ENCODE data around the gene GLYR1. TPM values are rescaled to one million over a fixed set of nuclear protein-coding genes. Genes with fewer than 3 reads are reported as not detected.

GLYR1 gene
- total and polyA plus RNA-seq, 2 of the 4 experiments (the other 2 are of a cell fraction), result 26.0 to 54.2 TPM

- H2BK5ac ChIP-seq (ENCODE audit: low read depth, low read length, poor library complexity, severe bottlenecking), result no peak overlapping the region
- no peak overlapping the region for H3K4ac ChIP-seq (ENCODE audit: low read depth, low read length)
- H2AK5ac ChIP-seq (ENCODE audit: low read depth, low read length), result no peak overlapping the region
- H4K8ac ChIP-seq (ENCODE audit: low read depth in 2 of 2, low read length in 2 of 2), result no peak overlapping the region
- H3K56ac ChIP-seq (ENCODE audit: extremely low read depth, insufficient read depth, low read length), result no peak overlapping the region
- no peak overlapping the region for H2BK15ac ChIP-seq (ENCODE audit: low read depth, low read length)
- TF ChIP-seq CEBPB (IDR thresholded peaks at IDR 0.05; ENCODE audit: low read depth, low read length) (no peak), RCOR1 (IDR thresholded peaks at IDR 0.05; ENCODE audit: insufficient replicate concordance, low read length) (no peak), RAD21 (IDR thresholded peaks at IDR 0.05; ENCODE audit: low read length) (no peak), RFX5 (IDR thresholded peaks at IDR 0.05; ENCODE audit: low read depth, low read length) (no peak), NFE2L2 (IDR thresholded peaks at IDR 0.05; ENCODE audit: low read depth, low read length) (no peak), FOS (IDR thresholded peaks at IDR 0.05; ENCODE audit: low read depth, low read length) (no peak), CHD1 (IDR thresholded peaks at IDR 0.05; ENCODE audit: low read depth, low read length) (no peak), POLR2A (IDR thresholded peaks at IDR 0.05; ENCODE audit: low read depth, low read length) (no peak), MAZ (IDR thresholded peaks at IDR 0.05; ENCODE audit: borderline replicate concordance, low read depth, low read length) (no peak), BHLHE40 (IDR thresholded peaks at IDR 0.05; ENCODE audit: low read depth, low read length) (no peak), SMC3 (IDR thresholded peaks at IDR 0.05; ENCODE audit: low read depth, low read length) (no peak), MXI1 (IDR thresholded peaks at IDR 0.05; ENCODE audit: borderline replicate concordance, low read depth, low read length) (no peak), MAFK (IDR thresholded peaks at IDR 0.05; ENCODE audit: low read depth, low read length) (no peak)
- TF ChIP-seq, protein P1, sequence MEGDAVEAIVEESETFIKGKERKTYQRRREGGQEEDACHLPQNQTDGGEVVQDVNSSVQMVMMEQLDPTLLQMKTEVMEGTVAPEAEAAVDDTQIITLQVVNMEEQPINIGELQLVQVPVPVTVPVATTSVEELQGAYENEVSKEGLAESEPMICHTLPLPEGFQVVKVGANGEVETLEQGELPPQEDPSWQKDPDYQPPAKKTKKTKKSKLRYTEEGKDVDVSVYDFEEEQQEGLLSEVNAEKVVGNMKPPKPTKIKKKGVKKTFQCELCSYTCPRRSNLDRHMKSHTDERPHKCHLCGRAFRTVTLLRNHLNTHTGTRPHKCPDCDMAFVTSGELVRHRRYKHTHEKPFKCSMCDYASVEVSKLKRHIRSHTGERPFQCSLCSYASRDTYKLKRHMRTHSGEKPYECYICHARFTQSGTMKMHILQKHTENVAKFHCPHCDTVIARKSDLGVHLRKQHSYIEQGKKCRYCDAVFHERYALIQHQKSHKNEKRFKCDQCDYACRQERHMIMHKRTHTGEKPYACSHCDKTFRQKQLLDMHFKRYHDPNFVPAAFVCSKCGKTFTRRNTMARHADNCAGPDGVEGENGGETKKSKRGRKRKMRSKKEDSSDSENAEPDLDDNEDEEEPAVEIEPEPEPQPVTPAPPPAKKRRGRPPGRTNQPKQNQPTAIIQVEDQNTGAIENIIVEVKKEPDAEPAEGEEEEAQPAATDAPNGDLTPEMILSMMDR (conservative IDR thresholded peaks at IDR 0.05; ENCODE audit: low read depth, low read length), result no peak
- TF ChIP-seq, protein P2, sequence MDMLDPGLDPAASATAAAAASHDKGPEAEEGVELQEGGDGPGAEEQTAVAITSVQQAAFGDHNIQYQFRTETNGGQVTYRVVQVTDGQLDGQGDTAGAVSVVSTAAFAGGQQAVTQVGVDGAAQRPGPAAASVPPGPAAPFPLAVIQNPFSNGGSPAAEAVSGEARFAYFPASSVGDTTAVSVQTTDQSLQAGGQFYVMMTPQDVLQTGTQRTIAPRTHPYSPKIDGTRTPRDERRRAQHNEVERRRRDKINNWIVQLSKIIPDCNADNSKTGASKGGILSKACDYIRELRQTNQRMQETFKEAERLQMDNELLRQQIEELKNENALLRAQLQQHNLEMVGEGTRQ (IDR thresholded peaks at IDR 0.05; ENCODE audit: low read depth, low read length), result no peak
- TF ChIP-seq, protein P3, sequence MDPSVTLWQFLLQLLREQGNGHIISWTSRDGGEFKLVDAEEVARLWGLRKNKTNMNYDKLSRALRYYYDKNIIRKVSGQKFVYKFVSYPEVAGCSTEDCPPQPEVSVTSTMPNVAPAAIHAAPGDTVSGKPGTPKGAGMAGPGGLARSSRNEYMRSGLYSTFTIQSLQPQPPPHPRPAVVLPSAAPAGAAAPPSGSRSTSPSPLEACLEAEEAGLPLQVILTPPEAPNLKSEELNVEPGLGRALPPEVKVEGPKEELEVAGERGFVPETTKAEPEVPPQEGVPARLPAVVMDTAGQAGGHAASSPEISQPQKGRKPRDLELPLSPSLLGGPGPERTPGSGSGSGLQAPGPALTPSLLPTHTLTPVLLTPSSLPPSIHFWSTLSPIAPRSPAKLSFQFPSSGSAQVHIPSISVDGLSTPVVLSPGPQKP (IDR thresholded peaks at IDR 0.05; ENCODE audit: borderline replicate concordance, low read depth, low read length), result no peak
- no peak overlapping the region for H3K4me3 ChIP-seq (ENCODE audit: insufficient read depth, low read depth, low read length)
- H2AK9ac ChIP-seq (replicated peaks; ENCODE audit: low read depth, low read length, poor library complexity), result no peak overlapping the region
- dilution Hi-C loops (cut with HindIII; ENCODE audit: low sequenced_read_pairs, unreplicated experiment), result no loop called here
- H3K9ac ChIP-seq (ENCODE audit: low read depth, low read length), result no peak overlapping the region
- in situ Hi-C loops (cut with MboI; ENCODE audit: low sequenced_read_pairs), result no loop called here
- no peak overlapping the region for H3K27ac ChIP-seq (ENCODE audit: insufficient read depth, low read length)
- H4K20me1 ChIP-seq (ENCODE audit: insufficient read depth, low read length), result no peaks in the 10 kb centered on the region; the same call in 1 of the 2 replicates
- no peak overlapping the region for H4K5ac ChIP-seq (ENCODE audit: low read depth, low read length)
- no peak overlapping the region for H2AFZ ChIP-seq (replicated peaks; ENCODE audit: low read length, poor library complexity)
- H2BK20ac ChIP-seq (ENCODE audit: low read depth, low read length), result no peak overlapping the region
- no peak overlapping the region for H2BK120ac ChIP-seq (ENCODE audit: low read depth, low read length)
- 95% methylated on average over 11 of the region's 16 CpGs; no CpG with 5 or more reads in 1 of the 2 experiments for WGBS, 2 experiments (ENCODE audit: extremely low coverage in 2 of 2, insufficient read length in 1 of 2)
- H4K91ac ChIP-seq (ENCODE audit: insufficient read depth, low read depth, low read length), result no peak overlapping the region
- intact Hi-C loops (cut with micrococcal nuclease), result no loop called here
- CTCF ChIA-PET, result no interaction called here
- no peak overlapping the region for H3K14ac ChIP-seq (replicated peaks; ENCODE audit: low read depth, low read length)
- H3K23ac ChIP-seq (ENCODE audit: low read depth, low read length), result no peak overlapping the region
- H3K9me1 ChIP-seq (ENCODE audit: insufficient read depth, low read length), result peaks cover 2% of the 10 kb centered on the region; the same call in 1 of the 2 replicates
- DNase-seq, result no peak
- no peak overlapping the region for H3K18ac ChIP-seq (ENCODE audit: low read depth, low read length)
- H3K4me2 ChIP-seq (ENCODE audit: low read depth, low read length), result no peak overlapping the region
- H3K27me3 ChIP-seq (ENCODE audit: control insufficient read depth, insufficient read depth, low read length), result no peaks in the 10 kb centered on the region
- POLR2A ChIA-PET (ENCODE audit: unreplicated experiment), result no interaction called here
- no peaks in the 10 kb centered on the region for H3K79me1 ChIP-seq (ENCODE audit: low read depth in 1 of 2, low read length in 2 of 2)
- peaks cover 13% of the 10 kb centered on the region for H3K36me3 ChIP-seq (ENCODE audit: control insufficient read depth, insufficient read depth, low read length)
- peaks cover 8% of the 10 kb centered on the region for H3K4me1 ChIP-seq (ENCODE audit: control insufficient read depth, insufficient read depth, low read length)
- H3K9me3 ChIP-seq (ENCODE audit: control insufficient read depth, insufficient read depth, low read length), result no peaks in the 10 kb centered on the region
- no TSS peak for BruUV-seq (replicated peaks)
- no peak for ATAC-seq (ENCODE audit: low read depth)
Measured at GRCh38 chr16:4890686-4891085, 43.6 kb upstream of the GLYR1 start.
